Mesenchymal stem cell (in vitro differentiated cells and primary cell): ENCODE results near the gene WDR59.

Experiments
- DNase-seq: peaks from one replicate; pipeline ENCODE4 v3.0.0-alpha.2; 2013
- H2AFZ ChIP-seq: one replicate; pipeline ENCODE4 v1.6.1; 2013; ENCODE audit warnings: low read depth, mild to moderate bottlenecking, control low read depth, inconsistent platforms, low read length, moderate library complexity
- H2AK5ac ChIP-seq: 2 replicates; pipeline ENCODE4 v1.6.1; 2013; ENCODE audit warnings: low read length, moderate library complexity, mild to moderate bottlenecking, inconsistent platforms; ENCODE audit not compliant: severe bottlenecking
- H2BK120ac ChIP-seq: one replicate; pipeline ENCODE4 v1.6.1; 2013; ENCODE audit warnings: low read depth, mild to moderate bottlenecking, inconsistent platforms, low read length, moderate library complexity
- H2BK12ac ChIP-seq, 2 experiments: one replicate each; pipeline ENCODE4 v1.6.1; 2013; ENCODE audit warnings: inconsistent platforms in 2 of 2, low read length in 2 of 2, mild to moderate bottlenecking in 2 of 2, moderate library complexity in 2 of 2, control low read depth in 1 of 2
- H2BK15ac ChIP-seq: one replicate; pipeline ENCODE4 v1.6.1; 2013; ENCODE audit warnings: mild to moderate bottlenecking, low read depth, inconsistent platforms; ENCODE audit not compliant: poor library complexity, severe bottlenecking
- H2BK5ac ChIP-seq: 2 replicates; pipeline ENCODE4 v1.6.1; 2013; ENCODE audit warnings: low read depth, mild to moderate bottlenecking, low read length, control low read depth, inconsistent platforms; ENCODE audit not compliant: poor library complexity, severe bottlenecking
- H3K14ac ChIP-seq, 2 experiments: one replicate each; pipeline ENCODE4 v1.6.1; 2013; ENCODE audit warnings: inconsistent platforms in 2 of 2, low read length in 2 of 2, control low read depth in 1 of 2, mild to moderate bottlenecking in 1 of 2, moderate library complexity in 1 of 2
- H3K18ac ChIP-seq, 2 experiments: one replicate each; pipeline ENCODE4 v1.6.1; 2013; ENCODE audit warnings: inconsistent platforms in 2 of 2, low read length in 2 of 2, control low read depth in 1 of 2, low read depth in 1 of 2, mild to moderate bottlenecking in 1 of 2
- H3K23ac ChIP-seq, 2 experiments: one replicate each; pipeline ENCODE4 v1.6.1; 2013; ENCODE audit warnings: inconsistent platforms in 2 of 2, low read length in 2 of 2, mild to moderate bottlenecking in 2 of 2, moderate library complexity in 2 of 2, control low read depth in 1 of 2
- H3K27ac ChIP-seq: 2 replicates; pipeline ENCODE4 v1.5.1; 2013; ENCODE audit warnings: mild to moderate bottlenecking, moderate library complexity, low read length, control low read depth, inconsistent platforms; ENCODE audit not compliant: poor library complexity, severe bottlenecking
- H3K27me3 ChIP-seq, 2 experiments: 2 replicates each; pipeline versions ENCODE4 v1.6.1 to v1.7.0; 2013; ENCODE audit warnings: low read length in 2 of 2, mild to moderate bottlenecking in 2 of 2, moderate library complexity in 2 of 2, control low read depth in 1 of 2, inconsistent platforms in 1 of 2; ENCODE audit not compliant: control insufficient read depth in 1 of 2, insufficient read depth in 1 of 2
- H3K36me3 ChIP-seq, 2 experiments: 2 replicates each; pipeline versions ENCODE4 v1.6.1 to v1.7.0; 2013; ENCODE audit warnings: low read length in 2 of 2, control low read depth in 1 of 2, inconsistent platforms in 1 of 2, low read depth in 1 of 2, mild to moderate bottlenecking in 1 of 2; ENCODE audit not compliant: insufficient read depth in 2 of 2, control insufficient read depth in 1 of 2
- H3K4ac ChIP-seq, 2 experiments: one replicate each; pipeline ENCODE4 v1.6.1; 2013; ENCODE audit warnings: inconsistent platforms in 2 of 2, low read length in 2 of 2, mild to moderate bottlenecking in 2 of 2, moderate library complexity in 2 of 2, control low read depth in 1 of 2, low read depth in 1 of 2
- H3K4me1 ChIP-seq: 2 replicates; pipeline ENCODE4 v1.6.1; 2013; ENCODE audit warnings: low read depth, low read length, control low read depth; ENCODE audit not compliant: control insufficient read depth, insufficient read depth
- H3K4me2 ChIP-seq: 2 replicates; pipeline ENCODE4 v1.6.1; 2013; ENCODE audit warnings: low read length, mild to moderate bottlenecking, inconsistent platforms; ENCODE audit not compliant: poor library complexity, severe bottlenecking
- H3K4me3 ChIP-seq, 2 experiments: 2 replicates each; pipeline versions ENCODE4 v1.5.1 to v1.7.0; 2013; ENCODE audit warnings: low read length in 2 of 2, mild to moderate bottlenecking in 2 of 2, control low read depth in 1 of 2, low read depth in 1 of 2; ENCODE audit not compliant: insufficient read depth in 1 of 2
- H3K79me1 ChIP-seq: replicated peaks from 2 replicates; pipeline ENCODE4 v1.6.1; 2013; ENCODE audit warnings: mild to moderate bottlenecking, control low read depth, low read length, inconsistent platforms; ENCODE audit not compliant: poor library complexity, severe bottlenecking
- H3K9ac ChIP-seq: 2 replicates; pipeline ENCODE4 v1.7.0; 2013; ENCODE audit warnings: mild to moderate bottlenecking, low read length, moderate library complexity
- H3K9me3 ChIP-seq: 2 replicates; pipeline ENCODE4 v1.7.0; 2013; ENCODE audit warnings: mild to moderate bottlenecking, low read length; ENCODE audit not compliant: control insufficient read depth
- H4K8ac ChIP-seq: one replicate; pipeline ENCODE4 v1.6.1; 2013; ENCODE audit warnings: inconsistent platforms, mild to moderate bottlenecking, low read length, moderate library complexity
- H4K91ac ChIP-seq: one replicate; pipeline ENCODE4 v1.6.1; 2013; ENCODE audit warnings: mild to moderate bottlenecking, low read length, inconsistent platforms
- WGBS: methylation state at CpG from one replicate; pipeline ENCODE4 v1.1.7; 2013; ENCODE audit warnings: mixed read lengths; 5-methylcytosine and 5-hydroxymethylcytosine counted together

WDR59 gene

DNA sequence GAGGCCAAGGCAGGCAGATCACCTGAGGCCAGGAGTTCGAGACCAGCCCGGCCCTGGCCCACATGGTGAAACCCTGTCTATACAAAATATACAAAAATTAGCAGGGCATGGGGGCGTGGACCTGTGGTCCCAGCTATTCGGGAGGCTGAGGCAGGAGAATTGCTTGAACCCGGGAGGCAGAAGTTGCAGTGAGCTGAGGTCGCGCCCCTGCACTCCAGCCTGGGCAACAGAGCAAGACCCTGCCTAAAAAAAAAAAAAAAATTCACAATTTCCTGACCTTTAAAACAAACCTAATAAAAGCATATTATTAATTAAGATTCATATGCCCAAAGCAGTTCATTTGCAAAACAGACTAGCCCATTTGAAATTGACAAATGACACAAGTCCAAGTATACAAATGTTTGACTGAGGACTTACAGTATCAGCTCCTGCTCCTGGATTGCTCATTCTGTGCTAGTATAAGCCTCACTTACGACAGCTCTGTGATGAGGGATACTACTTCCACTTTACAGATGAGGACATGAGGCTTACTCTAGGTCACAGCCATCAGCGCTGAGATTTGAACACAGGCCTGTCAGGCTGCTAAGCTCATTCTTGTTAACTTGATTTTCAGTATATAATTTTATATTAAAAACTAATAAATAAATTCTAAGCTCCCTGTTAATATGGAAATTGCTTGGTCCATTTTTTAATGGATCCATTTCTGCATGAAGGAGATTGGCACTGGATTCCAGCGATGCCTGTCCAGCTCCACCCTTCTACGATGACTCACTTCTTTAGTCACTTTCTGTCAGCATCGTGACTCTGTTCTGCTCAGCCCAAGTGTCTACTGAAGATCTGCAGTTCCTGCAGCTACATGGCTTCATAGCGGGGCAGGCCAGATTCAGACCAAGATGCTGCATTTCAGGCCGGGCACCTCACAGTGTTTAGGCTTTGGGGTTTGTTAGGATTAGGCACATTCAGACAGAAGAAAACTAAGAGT, 88.2 kb downstream of the WDR59 start:
- H2BK120ac ChIP-seq, result no peak overlapping the region
- no peak overlapping the region for H3K14ac ChIP-seq
- H3K27me3 ChIP-seq, result no peaks in the 10 kb centered on the region
- no peak overlapping the region for H3K4ac ChIP-seq
- no peak overlapping the region for H2BK15ac ChIP-seq
- H3K79me1 ChIP-seq, result peaks cover 3% of the 10 kb centered on the region
- H4K91ac ChIP-seq, result no peak overlapping the region
- no peak overlapping the region for H3K4me2 ChIP-seq
- no peak overlapping the region for H3K27ac ChIP-seq
- no peak overlapping the region for H3K4me3 ChIP-seq
- H2AK5ac ChIP-seq, result no peak overlapping the region
- peaks cover 2% of the 10 kb centered on the region for H3K4me1 ChIP-seq
- H4K8ac ChIP-seq, result no peak overlapping the region
- DNase-seq, result peak; percentile 62
- 81% methylated on average over 13 of the region's 14 CpGs for WGBS
- H2BK12ac ChIP-seq, result peak overlapping the region in 1 of 2 experiments; percentile 3
- no peak overlapping the region for H3K9ac ChIP-seq
- H3K18ac ChIP-seq, result no peak overlapping the region
- no peak overlapping the region for H3K23ac ChIP-seq
- no peak overlapping the region for H2BK5ac ChIP-seq
- H3K9me3 ChIP-seq, result no peaks in the 10 kb centered on the region
- no peak overlapping the region for H2AFZ ChIP-seq
- H3K36me3 ChIP-seq, result peaks cover 16 to 51% of the 10 kb centered on the region in 2 experiments

DNA sequence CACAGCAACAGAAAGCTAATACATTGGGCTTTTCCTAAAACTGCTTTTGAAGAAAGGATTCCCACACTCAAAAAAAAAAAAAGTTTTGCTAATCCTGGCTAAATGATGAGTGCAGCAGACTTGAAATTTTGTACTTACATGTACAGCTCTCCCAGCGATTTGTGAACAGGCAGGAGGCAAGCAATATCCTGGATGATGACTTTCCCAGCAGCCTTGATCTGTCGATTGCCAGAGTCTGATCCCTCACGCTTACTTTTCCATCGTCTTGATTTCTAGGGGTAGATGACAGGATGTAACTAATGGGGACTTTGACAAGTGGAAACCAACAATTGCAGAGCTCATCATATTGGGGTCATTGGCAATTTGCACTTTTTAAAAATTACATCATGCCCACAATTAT, 91.4 kb downstream of the WDR59 start:
- Histone ChIP-seq H2BK5ac (no peak overlapping the region), H3K4me1 (peaks cover 2% of the 10 kb centered on the region), H2AK5ac (no peak overlapping the region), H3K27ac (no peak overlapping the region), H3K79me1 (peaks cover 3% of the 10 kb centered on the region), H3K4ac (no peak overlapping the region), H3K23ac (no peak overlapping the region), H3K36me3 (peaks cover 15 to 51% of the 10 kb centered on the region in 2 experiments), H2BK15ac (no peak overlapping the region), H3K14ac (no peak overlapping the region), H3K9me3 (no peaks in the 10 kb centered on the region), H4K8ac (no peak overlapping the region), H3K27me3 (no peaks in the 10 kb centered on the region), H3K4me2 (no peak overlapping the region), H3K4me3 (no peak overlapping the region), H2BK120ac (no peak overlapping the region), H2AFZ (no peak overlapping the region), H3K18ac (no peak overlapping the region), H4K91ac (no peak overlapping the region), H2BK12ac (no peak overlapping the region), H3K9ac (no peak overlapping the region)
- WGBS, result 96% methylated on average over 4 of the region's 4 CpGs
- no peak for DNase-seq

DNA sequence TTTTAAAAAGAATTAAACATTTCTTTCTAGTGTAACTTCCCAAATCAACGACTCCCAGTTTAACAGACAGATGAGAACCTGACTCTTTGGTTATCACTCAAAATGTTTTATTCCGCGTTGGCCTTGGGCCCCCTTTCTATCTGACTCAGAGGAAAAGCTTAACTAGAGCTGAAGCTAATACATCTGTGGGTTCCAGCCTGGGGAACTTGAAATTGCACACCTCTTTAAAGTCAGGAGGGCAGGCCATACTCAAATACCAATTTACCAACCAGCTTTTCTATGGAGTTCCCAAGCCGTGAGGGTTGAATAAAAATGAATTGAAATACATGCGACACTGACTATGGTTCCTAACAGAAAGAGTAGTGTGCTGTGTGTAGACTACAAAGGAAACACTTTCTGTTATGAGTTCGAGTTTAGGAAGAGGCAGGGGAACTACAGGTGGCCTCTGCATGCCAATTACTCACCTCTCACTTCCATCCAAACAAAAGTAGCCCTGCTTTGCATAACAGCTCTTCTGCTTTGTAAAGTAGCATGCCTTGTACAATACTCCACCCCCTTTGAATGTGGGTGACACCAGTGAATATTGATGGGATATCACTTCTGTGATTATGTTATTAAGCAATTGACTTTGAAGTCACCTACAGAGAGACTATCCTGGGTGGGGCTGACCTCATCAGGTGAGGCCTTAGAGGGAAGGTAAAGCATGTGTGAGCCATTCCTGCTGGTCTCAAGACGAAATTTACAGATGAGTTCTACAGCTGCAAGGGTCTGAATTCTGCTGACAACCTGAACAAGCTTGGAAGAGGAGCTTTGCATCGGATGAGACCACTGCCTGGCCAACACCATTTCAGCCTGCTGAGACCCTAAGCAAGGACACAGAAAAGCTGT, 92.1 kb downstream of the WDR59 start:
- Histone ChIP-seq H2BK12ac (no peak overlapping the region), H2AFZ (no peak overlapping the region), H3K79me1 (peaks cover 3% of the 10 kb centered on the region), H2AK5ac (no peak overlapping the region), H3K9me3 (no peaks in the 10 kb centered on the region), H4K91ac (no peak overlapping the region), H3K9ac (no peak overlapping the region), H2BK5ac (no peak overlapping the region), H3K18ac (no peak overlapping the region), H2BK120ac (no peak overlapping the region), H3K36me3 (peaks cover 14 to 52% of the 10 kb centered on the region in 2 experiments), H3K4me2 (no peak overlapping the region), H3K4me3 (no peak overlapping the region), H3K14ac (no peak overlapping the region), H3K27me3 (no peaks in the 10 kb centered on the region), H4K8ac (no peak overlapping the region), H3K27ac (no peak overlapping the region), H3K4me1 (peaks cover 2% of the 10 kb centered on the region), H3K4ac (no peak overlapping the region), H3K23ac (no peak overlapping the region), H2BK15ac (no peak overlapping the region)
- DNase-seq, result no peak
- WGBS, result 96% methylated on average over 7 of the region's 8 CpGs

DNA sequence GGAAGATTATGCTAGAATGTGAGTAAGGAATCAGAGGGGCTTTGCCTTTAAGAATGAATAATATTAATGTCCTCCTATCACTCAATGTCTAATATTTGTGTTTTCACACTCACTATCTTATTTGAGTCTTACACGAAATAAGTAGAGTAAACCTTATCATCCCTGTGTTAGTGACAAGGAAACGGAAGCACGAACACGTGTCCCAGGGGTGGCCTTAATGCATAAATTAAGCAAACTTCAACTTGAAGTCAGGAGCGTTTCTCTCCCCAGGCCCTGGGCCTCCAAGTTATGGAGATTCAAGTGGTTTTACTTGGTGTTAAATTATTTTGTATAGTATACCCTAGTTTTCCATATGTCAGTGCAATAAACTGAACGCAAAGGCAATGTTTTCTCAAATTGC, 96.0 kb downstream of the WDR59 start:
- DNase-seq, result no peak
- H3K14ac ChIP-seq, result no peak overlapping the region
- H3K23ac ChIP-seq, result no peak overlapping the region
- H3K9ac ChIP-seq, result no peak overlapping the region
- no peak overlapping the region for H2BK12ac ChIP-seq
- WGBS, result 93% methylated on average over 6 of the region's 6 CpGs
- H4K91ac ChIP-seq, result no peak overlapping the region
- peaks cover 39 to 84% of the 10 kb centered on the region in 2 experiments for H3K36me3 ChIP-seq
- no peak overlapping the region for H3K4ac ChIP-seq
- H3K4me2 ChIP-seq, result no peak overlapping the region
- H3K18ac ChIP-seq, result no peak overlapping the region
- no peak overlapping the region for H2BK5ac ChIP-seq
- no peak overlapping the region for H2AFZ ChIP-seq
- H4K8ac ChIP-seq, result no peak overlapping the region
- H3K4me3 ChIP-seq, result no peak overlapping the region
- H3K4me1 ChIP-seq, result no peaks in the 10 kb centered on the region
- no peak overlapping the region for H2AK5ac ChIP-seq
- peaks cover 4% of the 10 kb centered on the region for H3K79me1 ChIP-seq
- no peak overlapping the region for H3K27ac ChIP-seq
- H3K9me3 ChIP-seq, result no peaks in the 10 kb centered on the region
- H2BK120ac ChIP-seq, result no peak overlapping the region
- H2BK15ac ChIP-seq, result no peak overlapping the region
- H3K27me3 ChIP-seq, result no peaks in the 10 kb centered on the region
